Cardiac muscle cell (in vitro differentiated cells and primary cell): ENCODE results near the gene MAGEF1. TPM values are rescaled to one million over a fixed set of nuclear protein-coding genes. Genes with fewer than 3 reads are reported as not detected.

Experiments
- DNase-seq, 2 donors: peaks; one replicate each; pipeline versions ENCODE4 v3.0.0 to v3.0.0-alpha.2; 2010 to 2017; ENCODE audit warnings: low read depth in 1 of 2, low spot score in 1 of 2
- H3K27ac ChIP-seq: fragments of 200-600 bp; sonication (generic); 2 replicates; pipeline ENCODE4 v1.5.1; 2016
- H3K27me3 ChIP-seq: fragments of 200-600 bp; sonication (generic); 2 replicates; pipeline ENCODE4 v1.6.0; 2016; ENCODE audit warnings: control low read depth
- H3K36me3 ChIP-seq: fragments of 200-600 bp; sonication (generic); 2 replicates; pipeline ENCODE4 v1.5.1; 2016; ENCODE audit warnings: control low read depth
- H3K4me1 ChIP-seq: fragments of 200-600 bp; sonication (generic); 2 replicates; pipeline ENCODE4 v1.8.1; 2017; ENCODE audit warnings: low read depth, mild to moderate bottlenecking, mixed run types
- H3K4me3 ChIP-seq: fragments of 200-600 bp; sonication (generic); 2 replicates; pipeline ENCODE4 v1.5.1; 2016; ENCODE audit warnings: mild to moderate bottlenecking
- H3K9me3 ChIP-seq: fragments of 200-600 bp; sonication (generic); 2 replicates; pipeline ENCODE4 v1.5.1; 2017; ENCODE audit warnings: low read depth, mild to moderate bottlenecking, control low read depth
- CTCF ChIP-seq: IDR thresholded peaks from 2 replicates; pipeline ENCODE4 v1.5.1; 2012; ENCODE audit warnings: low read depth, mild to moderate bottlenecking, low read length
- polyA plus RNA-seq: library from polyadenylated mRNA; unstranded; fragments of >200 nt; fragmentation: Nextera tagmentation; extraction: Ambion mirVana; gene quantifications from 2 replicates; pipeline ENCODE4 v1.2.1, GENCODE V29; 2016
- total RNA-seq: library from RNA; depleted of rRNA; stranded (reverse); fragments of >200 nt; gene quantifications from 2 replicates; pipeline ENCODE4 v1.2.3, GENCODE V29; 2016

MAGEF1 gene
- total and polyA plus RNA-seq, 2 experiments from 2014 or later = 236 to 255 TPM

- Histone ChIP-seq H3K4me3 (no peak overlapping the region), H3K9me3 (no peaks in the 10 kb centered on the region), H3K4me1 (peaks cover 36% of the 10 kb centered on the region), H3K27me3 (no peaks in the 10 kb centered on the region), H3K27ac (peak overlapping the region; percentile 84), H3K36me3 (no peaks in the 10 kb centered on the region)
- no peak for TF ChIP-seq CTCF
- no peak for DNase-seq
Observed at GRCh38 chr3:184728010-184728527, 16.2 kb upstream of the MAGEF1 start.

DNA sequence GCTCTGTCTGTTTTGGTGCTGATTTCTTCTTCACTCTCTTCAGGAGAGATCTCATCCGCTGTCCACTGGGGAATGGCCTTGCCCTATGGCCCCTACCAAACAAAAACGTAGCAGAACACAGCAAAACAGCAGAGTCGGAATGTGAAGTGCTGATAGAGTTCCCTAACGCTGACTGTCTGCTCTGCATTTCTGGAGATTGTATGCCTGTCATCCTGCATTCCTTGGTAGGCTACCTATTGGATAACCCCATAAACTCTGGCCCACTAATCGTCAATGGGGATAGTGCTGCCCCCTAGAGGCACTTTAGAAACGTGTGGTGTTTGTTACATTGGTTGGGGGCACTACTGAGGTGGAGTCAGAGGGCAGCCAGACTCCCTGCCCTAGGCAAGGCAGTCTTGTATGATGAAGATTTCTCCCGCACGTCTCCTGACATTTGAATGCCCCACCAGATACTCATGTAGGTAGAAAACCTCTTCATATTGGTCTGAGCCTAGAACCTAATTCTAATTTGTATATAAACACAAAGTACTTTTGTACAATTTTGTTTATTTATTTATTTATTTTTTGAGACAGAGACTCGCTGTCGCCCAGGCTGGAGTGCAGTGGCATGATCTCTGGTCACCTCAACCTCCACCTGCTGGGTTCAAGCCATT, 15.6 kb upstream of the MAGEF1 start:
- peak; percentile 82 for TF ChIP-seq CTCF
- H3K36me3 ChIP-seq = no peaks in the 10 kb centered on the region
- no peaks in the 10 kb centered on the region for H3K27me3 ChIP-seq
- no peak overlapping the region for H3K4me3 ChIP-seq
- H3K9me3 ChIP-seq = no peaks in the 10 kb centered on the region
- H3K4me1 ChIP-seq = peaks cover 36% of the 10 kb centered on the region
- peak overlapping the region; percentile 84 for H3K27ac ChIP-seq
- peak; percentile 82 to 95 for DNase-seq

DNA sequence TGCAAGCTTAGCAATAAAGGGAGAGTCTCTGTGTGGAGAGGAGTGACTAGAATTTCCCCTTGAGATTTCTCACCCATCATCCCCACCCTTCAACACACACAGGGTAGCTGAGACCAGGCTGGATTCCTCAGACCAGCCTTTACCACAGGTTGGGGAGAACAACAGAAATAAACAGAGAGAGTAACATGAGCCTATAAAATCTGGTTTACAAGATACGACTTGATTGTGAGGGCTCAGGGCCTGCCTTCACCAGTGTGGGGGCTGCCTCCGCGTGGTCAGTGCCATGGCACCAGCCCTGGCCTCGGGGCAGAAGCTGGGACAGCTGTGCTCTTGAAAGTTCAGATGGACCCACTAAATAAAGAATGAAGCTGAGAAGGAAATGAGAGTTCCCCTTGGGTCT, 14.6 kb upstream of the MAGEF1 start:
- DNase-seq = no peak
- H3K27me3 ChIP-seq = no peaks in the 10 kb centered on the region
- TF ChIP-seq CTCF = no peak
- H3K4me1 ChIP-seq = peaks cover 36% of the 10 kb centered on the region
- peak overlapping the region; percentile 84 for H3K27ac ChIP-seq
- H3K4me3 ChIP-seq = no peak overlapping the region
- no peaks in the 10 kb centered on the region for H3K36me3 ChIP-seq
- no peaks in the 10 kb centered on the region for H3K9me3 ChIP-seq

DNA sequence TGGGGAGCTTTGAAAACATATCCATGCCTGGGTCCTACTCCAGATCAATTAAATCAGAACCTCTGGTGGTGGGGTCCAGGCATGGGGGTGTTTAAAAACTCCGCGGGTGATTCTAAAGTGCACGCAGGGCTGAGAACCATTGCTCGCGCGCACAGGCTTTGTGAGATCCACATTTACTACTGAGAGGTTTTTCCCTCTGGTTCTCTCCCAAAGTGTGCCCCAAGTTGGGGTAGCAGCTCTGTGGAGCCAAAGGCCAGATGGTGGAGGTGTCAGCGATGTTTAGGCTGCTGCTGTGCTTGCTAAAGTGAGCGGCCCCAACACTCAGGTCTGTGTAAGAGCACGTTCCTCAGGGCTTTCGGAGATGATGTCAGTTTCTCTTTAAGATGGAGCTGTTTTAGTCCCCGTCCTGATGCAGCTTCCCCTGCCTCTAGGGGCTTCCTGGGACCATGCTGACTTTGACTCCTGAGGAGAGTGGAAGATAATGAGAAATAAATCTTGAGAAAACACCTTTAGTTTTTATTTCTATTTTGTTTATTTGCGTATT, 13.4 kb upstream of the MAGEF1 start:
- H3K9me3 ChIP-seq = no peaks in the 10 kb centered on the region
- no peaks in the 10 kb centered on the region for H3K27me3 ChIP-seq
- TF ChIP-seq CTCF = no peak
- H3K4me3 ChIP-seq = no peak overlapping the region
- H3K27ac ChIP-seq = peak overlapping the region; percentile 91
- no peak for DNase-seq
- peaks cover 36% of the 10 kb centered on the region for H3K4me1 ChIP-seq
- no peaks in the 10 kb centered on the region for H3K36me3 ChIP-seq

DNA sequence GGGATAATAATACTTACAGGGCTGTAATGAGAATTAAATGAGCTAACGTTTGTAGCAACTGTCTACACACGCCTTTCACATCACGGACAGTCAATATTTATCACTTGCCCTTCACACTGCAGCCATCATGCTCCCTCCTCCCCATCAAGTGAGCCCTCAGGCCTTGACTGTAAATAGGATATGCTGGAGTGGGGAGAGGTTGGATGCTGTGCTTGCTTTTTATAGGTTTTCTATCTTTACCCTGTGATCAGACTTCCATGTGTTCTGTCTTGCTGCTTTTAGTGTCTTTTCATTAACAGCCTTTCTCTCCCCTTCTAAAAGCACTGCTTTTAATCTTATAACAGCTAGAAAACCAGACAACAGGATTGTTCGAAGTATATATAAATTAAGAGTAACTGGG, 12.8 kb upstream of the MAGEF1 start:
- no peak for TF ChIP-seq CTCF
- H3K27ac ChIP-seq = peak overlapping the region; percentile 91
- no peak for DNase-seq
- H3K9me3 ChIP-seq = no peaks in the 10 kb centered on the region
- H3K4me3 ChIP-seq = no peak overlapping the region
- no peaks in the 10 kb centered on the region for H3K36me3 ChIP-seq
- H3K27me3 ChIP-seq = no peaks in the 10 kb centered on the region
- peaks cover 36% of the 10 kb centered on the region for H3K4me1 ChIP-seq
